K562 (cell line): ENCODE results near the gene MYO16. TPM values are rescaled to one million over a fixed set of nuclear protein-coding genes. Genes with fewer than 3 reads are reported as not detected.

Experiments
- ATAC-seq: fragments of 200-7000 bp; cut with Tn5 transposase; 3 replicates; pipeline ENCODE4 v1.9.1; 2020; ENCODE audit warnings: moderate library complexity
- BruUV-seq: library from RNA; stranded (reverse); fragments of 400-500 nt; replicated peaks from 2 replicates; lab custom pipeline; 2021; lab: Mats Ljungman, UMichigan
- CTCF ChIA-PET: fragments of 300-600 bp; formaldehyde crosslinking; extraction: SDS; loops from one replicate; lab custom pipeline; 2021; ENCODE audit warnings: low intra/inter-chr PET ratio; lab: Yijun Ruan, JAX
- POLR2A ChIA-PET: fragments of 300-600, 350-650 bp; sonication (Branson Sonifier 250); formaldehyde crosslinking; extraction: SDS; loops from one replicate; lab custom pipeline; 2021; ENCODE audit warnings: antibody characterized with exemption, inconsistent platforms; lab: Yijun Ruan, JAX
- DNase-seq, 4 experiments: peaks; one replicate each; pipeline versions ENCODE4 v3.0.0 to v3.0.0-alpha.2; 2011 to 2018; ENCODE audit warnings: low spot score in 3 of 4, mixed read lengths in 3 of 4; ENCODE audit errors: extremely low read depth in 1 of 4
- FAIRE-seq: peaks from 2 replicates; lab custom pipeline; 2011; peaks lifted over from hg19 to GRCh38; lab: Jason Lieb, UNC
- H2AFZ ChIP-seq: 2 replicates; pipeline ENCODE4 v1.6.0; 2011; ENCODE audit warnings: low read depth, low read length, control low read depth, inconsistent platforms
- H3K27ac ChIP-seq: fragments of 200-600 bp; 3 replicates; pipeline ENCODE4 v1.8.0; 2011; ENCODE audit warnings: low read depth, mild to moderate bottlenecking, control low read depth, inconsistent platforms, low read length, moderate library complexity, mixed read lengths; ENCODE audit errors: extremely low read depth
- H3K27me3 ChIP-seq, 2 experiments: fragments of 300-600 bp in 1 of 2; 2 replicates in 1 of 2; 3 replicates in 1 of 2; pipeline versions ENCODE4 v1.6.0 to v1.8.0; 2011; ENCODE audit warnings: inconsistent platforms in 2 of 2, low read length in 2 of 2, mild to moderate bottlenecking in 1 of 2, mixed read lengths in 1 of 2, moderate library complexity in 1 of 2; ENCODE audit not compliant: control insufficient read depth in 2 of 2, insufficient read depth in 2 of 2
- H3K36me3 ChIP-seq: fragments of 300-600 bp; 3 replicates; pipeline ENCODE4 v1.8.0; 2011; ENCODE audit warnings: mild to moderate bottlenecking, low read length, inconsistent platforms; ENCODE audit not compliant: control insufficient read depth, insufficient read depth
- H3K4me1 ChIP-seq, 2 experiments: fragments of 200-600 bp in 1 of 2; replicated peaks in 1 of 2; 2 replicates in 1 of 2; 3 replicates in 1 of 2; pipeline versions ENCODE4 v1.5.1 to v1.8.0; 2011; ENCODE audit warnings: inconsistent platforms in 2 of 2, low read length in 2 of 2, mild to moderate bottlenecking in 1 of 2, mixed read lengths in 1 of 2, moderate library complexity in 1 of 2; ENCODE audit not compliant: control insufficient read depth in 2 of 2, insufficient read depth in 2 of 2
- H3K4me2 ChIP-seq: 2 replicates; pipeline ENCODE4 v1.6.1; 2011; ENCODE audit warnings: low read length, control low read depth, inconsistent platforms, mixed read lengths; ENCODE audit not compliant: insufficient read depth
- H3K4me3 ChIP-seq: fragments of 200-600 bp; sonication (generic), shearing (Covaris generic); 2 replicates; pipeline ENCODE4 v1.5.1; 2016; ENCODE audit warnings: control low read depth, inconsistent platforms
- H3K79me2 ChIP-seq: fragments of 200-600 bp; 3 replicates; pipeline ENCODE4 v1.8.0; 2011; ENCODE audit warnings: low read length, inconsistent platforms; ENCODE audit not compliant: control insufficient read depth, insufficient read depth
- H3K9ac ChIP-seq, 2 experiments: 2 replicates each; pipeline versions ENCODE4 v1.6.0 to v1.6.1; 2011; ENCODE audit warnings: low read depth in 2 of 2, low read length in 2 of 2, control low read depth in 1 of 2, inconsistent platforms in 1 of 2, mild to moderate bottlenecking in 1 of 2, mixed read lengths in 1 of 2; ENCODE audit not compliant: insufficient read depth in 1 of 2
- H3K9me1 ChIP-seq: one replicate; pipeline ENCODE4 v1.6.0; 2011; ENCODE audit warnings: inconsistent platforms, mild to moderate bottlenecking, low read length, moderate library complexity; ENCODE audit not compliant: control insufficient read depth, insufficient read depth
- H3K9me3 ChIP-seq: replicated peaks from 2 replicates; pipeline ENCODE4 v1.5.1; 2011; ENCODE audit warnings: low read depth, low read length, inconsistent platforms; ENCODE audit not compliant: control insufficient read depth, insufficient read depth
- H4K20me1 ChIP-seq: replicated peaks from 2 replicates; pipeline ENCODE4 v1.6.1; 2011; ENCODE audit warnings: low read length, inconsistent platforms, mixed read lengths; ENCODE audit not compliant: control insufficient read depth, insufficient read depth
- CCAR2 ChIP-seq: fragments of 200-400 bp; formaldehyde crosslinking; IDR thresholded peaks from 2 replicates; pipeline ENCODE4 v1.6.1; 2017; ENCODE audit warnings: mild to moderate bottlenecking, low read depth, low read length
- FOSL1 ChIP-seq: fragments of 200-800 bp; sonication (Bioruptor generic); conservative IDR thresholded peaks from 2 replicates; pipeline ENCODE4 v1.6.1; 2016; ENCODE audit warnings: missing genetic modification characterization, missing compliant biosample characterization
- KDM5B ChIP-seq: fragments of 200-600 bp; sonication (generic); IDR thresholded peaks from 2 replicates; pipeline ENCODE4 v1.6.1; 2012; ENCODE audit warnings: low read depth, mild to moderate bottlenecking, moderate library complexity, low read length, control low read depth, inconsistent platforms; ENCODE audit not compliant: insufficient replicate concordance
- WGBS: fragments of 100-300 bp; shearing (Covaris generic); methylation state at CpG from one replicate; pipeline ENCODE4 v1.1.6; 2016; ENCODE audit warnings: low coverage, mixed read lengths; ENCODE audit not compliant: insufficient coverage; ENCODE audit errors: missing lambda C conversion rate; 5-methylcytosine and 5-hydroxymethylcytosine counted together
- in situ Hi-C: fragments of 300-500 bp; cut with MboI; formaldehyde crosslinking; loops from 4 replicates; pipeline ENCODE4 v1.15.0; 2018; ENCODE audit warnings: inconsistent platforms, mixed read lengths
- intact Hi-C: fragments of 100-400 bp; cut with micrococcal nuclease; formaldehyde crosslinking; loops from 2 replicates; pipeline ENCODE4 v1.14.2; 2022
- polyA plus RNA-seq, 8 experiments: library from polyadenylated mRNA; depleted of rRNA in 4 of 8; stranded (reverse) in 5 of 8; unstranded in 3 of 8; fragments of >200 nt; fragmentation: Nextera tagmentation in 2 of 8; fragmentation: Illumina TruSeq in 1 of 8; extraction: Ambion mirVana in 2 of 8; extraction: Trizol in 1 of 8; gene quantifications; 2 replicates each; pipeline versions ENCODE4 v1.2.1 to v1.2.3, GENCODE V29; 2011 to 2014; ENCODE audit warnings: inconsistent platforms in 1 of 8, missing spikeins in 1 of 8
- total RNA-seq, 7 experiments: library from RNA; depleted of rRNA in 6 of 7; stranded (reverse); fragments of >200 nt in 6 of 7; fragmentation: Illumina TruSeq in 2 of 7; extraction: Trizol in 2 of 7; gene quantifications; 2 replicates each; pipeline versions ENCODE4 v1.2.1 to v1.2.3, GENCODE V29; 2011 to 2021; ENCODE audit warnings: low replicate concordance in 1 of 7
- TF ChIP-seq, protein P1 (sequence below): fragments of 450-650 bp; IDR thresholded peaks from 2 replicates; pipeline ENCODE4 v1.6.1; 2018; ENCODE audit not compliant: partially characterized antibody

Gene MYO16
- total and polyA plus RNA-seq, 9 of the 15 experiments (the other 6 are each of a cell fraction or from before 2014, with no cell fraction given), result 4.3 to 45.7 (median 12.1) TPM

DNA sequence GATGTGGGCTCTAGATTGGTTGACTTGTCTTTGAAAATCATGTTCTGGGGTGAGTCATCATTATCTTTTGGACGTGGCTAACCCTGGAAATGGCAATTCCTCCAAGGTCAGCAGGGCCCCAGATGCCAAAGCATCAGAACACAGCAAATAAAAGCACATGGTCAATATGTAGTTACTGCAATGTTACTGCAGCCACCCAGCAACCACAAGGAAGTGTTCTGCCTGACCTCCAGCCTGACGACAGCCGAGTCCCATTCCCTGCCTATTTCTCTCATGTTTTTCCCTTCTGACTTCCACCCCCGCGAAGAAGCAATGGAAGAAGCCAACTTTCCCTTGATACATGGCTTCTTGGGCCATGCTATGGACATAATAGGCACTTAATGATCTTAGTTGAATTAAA is 579.1 kb downstream of the MYO16 start:
- H3K9me1 ChIP-seq, result no peaks in the 10 kb centered on the region
- H3K4me3 ChIP-seq, result no peak overlapping the region
- FAIRE-seq, result no peak
- no peak for TF ChIP-seq CCAR2
- no peak for TF ChIP-seq KDM5B
- TF ChIP-seq FOSL1 (tag), result peak; percentile 41; the same call in 1 of the 2 replicates
- TF ChIP-seq, protein P1, sequence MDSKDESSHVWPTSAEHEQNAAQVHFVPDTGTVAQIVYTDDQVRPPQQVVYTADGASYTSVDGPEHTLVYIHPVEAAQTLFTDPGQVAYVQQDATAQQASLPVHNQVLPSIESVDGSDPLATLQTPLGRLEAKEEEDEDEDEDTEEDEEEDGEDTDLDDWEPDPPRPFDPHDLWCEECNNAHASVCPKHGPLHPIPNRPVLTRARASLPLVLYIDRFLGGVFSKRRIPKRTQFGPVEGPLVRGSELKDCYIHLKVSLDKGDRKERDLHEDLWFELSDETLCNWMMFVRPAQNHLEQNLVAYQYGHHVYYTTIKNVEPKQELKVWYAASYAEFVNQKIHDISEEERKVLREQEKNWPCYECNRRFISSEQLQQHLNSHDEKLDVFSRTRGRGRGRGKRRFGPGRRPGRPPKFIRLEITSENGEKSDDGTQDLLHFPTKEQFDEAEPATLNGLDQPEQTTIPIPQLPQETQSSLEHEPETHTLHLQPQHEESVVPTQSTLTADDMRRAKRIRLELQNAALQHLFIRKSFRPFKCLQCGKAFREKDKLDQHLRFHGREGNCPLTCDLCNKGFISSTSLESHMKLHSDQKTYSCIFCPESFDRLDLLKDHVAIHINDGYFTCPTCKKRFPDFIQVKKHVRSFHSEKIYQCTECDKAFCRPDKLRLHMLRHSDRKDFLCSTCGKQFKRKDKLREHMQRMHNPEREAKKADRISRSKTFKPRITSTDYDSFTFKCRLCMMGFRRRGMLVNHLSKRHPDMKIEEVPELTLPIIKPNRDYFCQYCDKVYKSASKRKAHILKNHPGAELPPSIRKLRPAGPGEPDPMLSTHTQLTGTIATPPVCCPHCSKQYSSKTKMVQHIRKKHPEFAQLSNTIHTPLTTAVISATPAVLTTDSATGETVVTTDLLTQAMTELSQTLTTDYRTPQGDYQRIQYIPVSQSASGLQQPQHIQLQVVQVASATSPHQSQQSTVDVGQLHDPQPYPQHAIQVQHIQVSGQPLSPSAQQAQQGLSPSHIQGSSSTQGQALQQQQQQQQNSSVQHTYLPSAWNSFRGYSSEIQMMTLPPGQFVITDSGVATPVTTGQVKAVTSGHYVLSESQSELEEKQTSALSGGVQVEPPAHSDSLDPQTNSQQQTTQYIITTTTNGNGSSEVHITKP, result peak; percentile 74
- H3K36me3 ChIP-seq, result no peaks in the 10 kb centered on the region
- no peaks in the 10 kb centered on the region for H3K9me3 ChIP-seq
- H3K4me2 ChIP-seq, result no peak overlapping the region
- DNase-seq, result no peak
- no peak overlapping the region for H3K27ac ChIP-seq
- H3K9ac ChIP-seq, result no peak overlapping the region
- in situ Hi-C loops, result no loop called here
- WGBS, result 0% methylated on average over 3 of the region's 5 CpGs
- ATAC-seq, result no peak
- H4K20me1 ChIP-seq, result no peaks in the 10 kb centered on the region
- POLR2A ChIA-PET, result no interaction called here
- H3K79me2 ChIP-seq, result no peaks in the 10 kb centered on the region
- H3K4me1 ChIP-seq, result no peaks in the 10 kb centered on the region
- no TSS peak for BruUV-seq
- CTCF ChIA-PET, result no interaction called here
- intact Hi-C loops, result no loop called here
- no peak overlapping the region for H2AFZ ChIP-seq
- H3K27me3 ChIP-seq, result no peaks in the 10 kb centered on the region
